ENCODE results near the gene NADK2.
A peak's percentile ranks its signal among the peaks of the same experiment; 100 is the strongest.
"Not testable (repeated sequence)": the region's sequence is repeated elsewhere in the genome, so short reads cannot be mapped to it uniquely, and the experiment has no call there.

Gene NADK2

DNA sequence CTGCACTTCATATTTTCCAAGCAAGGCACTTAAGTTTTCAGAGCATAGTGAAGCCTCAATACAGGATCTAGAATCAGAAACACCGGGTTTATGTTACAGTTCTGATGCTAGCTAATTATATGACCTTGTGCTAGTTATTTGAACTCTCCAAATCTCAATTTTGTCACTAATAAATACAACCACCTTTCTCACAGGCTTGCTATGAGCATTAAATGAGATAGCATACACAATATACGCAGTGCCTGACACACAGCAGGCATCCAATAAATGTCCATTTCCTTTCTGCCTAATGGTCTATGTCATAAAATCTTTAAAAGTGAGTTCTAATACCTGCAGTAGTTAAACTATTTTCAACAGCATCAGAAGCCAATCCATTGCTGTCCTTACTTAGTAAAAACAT is 32.9 kb downstream of the NADK2 start:
- no peak for DNase-seq

DNA sequence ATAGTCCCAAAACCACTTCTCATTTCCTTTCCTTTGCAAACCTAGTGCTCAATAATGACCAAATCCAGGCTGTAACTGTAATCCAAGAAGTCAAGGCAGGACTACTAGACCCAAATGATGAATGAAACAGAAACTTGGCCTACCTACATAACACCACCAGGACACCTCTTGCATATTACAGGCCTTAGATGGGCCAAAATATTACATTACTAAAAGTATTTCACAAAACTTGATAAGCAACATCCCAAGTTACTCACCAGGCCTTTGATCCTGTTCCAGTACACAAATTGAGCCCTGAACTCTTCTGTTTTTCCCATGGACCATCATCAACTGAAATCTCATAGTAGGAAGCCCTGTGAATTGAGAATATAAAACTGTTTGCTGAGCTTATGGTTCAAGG is 34.8 kb downstream of the NADK2 start:
- DNase-seq, result no peak

- DNase-seq, result no peak
These were observed 36.4 kb downstream of the NADK2 start for GRCh38 chr5:36205329-36205728.

DNA sequence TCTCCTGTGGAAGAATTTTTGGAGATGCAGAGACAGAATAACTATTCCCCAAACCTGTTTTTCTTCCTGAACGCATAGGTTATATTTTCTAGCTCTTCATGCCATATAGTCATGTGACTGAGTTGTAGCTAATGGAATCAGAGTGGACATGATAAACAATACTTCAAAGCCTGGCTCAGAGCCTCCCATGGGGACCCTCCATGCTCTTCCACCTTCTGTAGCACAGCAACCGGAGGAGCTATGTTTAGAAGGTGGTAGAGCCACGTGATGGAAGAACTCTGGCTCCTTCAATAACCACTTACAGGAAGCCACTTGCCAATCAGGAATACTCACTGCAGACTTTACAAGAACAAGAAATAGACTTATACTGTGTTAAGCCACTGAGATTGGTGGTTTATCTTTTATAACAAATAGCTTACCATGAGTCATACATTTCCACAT is 39.2 kb downstream of the NADK2 start:
- no peak for DNase-seq

DNA sequence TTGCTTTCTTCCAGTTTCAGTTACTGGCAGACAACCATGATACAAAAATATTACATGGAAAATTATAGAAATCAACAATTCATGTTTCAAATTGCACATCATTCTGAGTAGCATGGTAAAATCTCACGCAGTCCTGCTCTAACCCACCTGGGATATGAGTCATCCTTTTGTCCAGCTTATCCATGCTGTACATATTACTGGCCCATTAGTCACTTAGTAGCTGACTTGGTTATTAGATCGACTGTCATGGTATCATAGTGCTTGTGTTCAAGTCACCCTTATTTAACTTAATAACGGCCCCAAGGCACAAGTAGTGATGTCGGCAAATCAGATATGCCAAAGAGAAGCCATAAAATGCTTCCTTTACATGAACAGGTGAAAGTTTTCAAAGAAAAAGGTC is 41.2 kb downstream of the NADK2 start:
- DNase-seq, result no peak

DNA sequence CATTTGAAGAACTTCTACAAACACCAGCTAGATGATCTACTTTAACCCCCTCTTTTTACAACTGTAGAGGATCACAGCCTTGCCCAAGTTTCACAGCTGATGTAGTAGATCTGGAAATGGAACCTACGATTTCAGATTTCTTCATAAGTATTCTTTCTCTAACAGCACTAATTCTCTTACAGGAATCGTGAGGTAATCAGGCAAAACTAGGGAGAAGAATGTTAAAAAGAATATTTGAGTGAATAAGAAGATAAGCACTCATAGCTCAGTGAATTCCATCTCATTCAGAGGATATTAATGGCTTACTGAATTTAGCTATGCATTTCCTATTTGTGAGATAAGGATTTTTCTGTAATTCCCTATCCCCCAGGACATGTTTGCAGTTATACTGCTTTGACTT is 42.1 kb downstream of the NADK2 start:
- no peak for DNase-seq

GRCh38 chr5:36198783-36199182 is 42.9 kb downstream of the NADK2 start:
- DNase-seq, result not testable (repeated sequence)

GRCh38 chr5:36198281-36198680 is 43.4 kb downstream of the NADK2 start:
- DNase-seq, result no peak

DNA sequence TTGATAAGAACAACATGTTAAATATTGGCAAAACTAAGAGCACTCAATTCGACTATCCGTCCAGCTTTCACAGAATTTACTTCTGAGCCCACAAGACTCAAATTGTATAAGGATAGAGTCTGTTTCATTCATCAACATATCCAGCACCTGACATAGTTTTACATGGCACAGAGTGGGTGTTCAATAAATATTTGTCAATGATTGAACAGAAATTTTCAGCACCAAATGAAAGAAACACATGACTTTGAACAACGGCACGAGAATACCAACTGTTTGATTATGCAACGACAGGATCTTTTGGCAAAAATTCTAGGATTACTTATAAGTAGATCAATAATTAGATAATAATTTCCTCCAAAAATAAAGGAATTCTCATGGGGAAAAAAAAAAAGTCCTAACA is 48.0 kb downstream of the NADK2 start:
- no peak for DNase-seq

- DNase-seq, result not testable (repeated sequence)
These were observed 57.3 kb downstream of the NADK2 start for GRCh38 chr5:36184408-36184807.

DNA sequence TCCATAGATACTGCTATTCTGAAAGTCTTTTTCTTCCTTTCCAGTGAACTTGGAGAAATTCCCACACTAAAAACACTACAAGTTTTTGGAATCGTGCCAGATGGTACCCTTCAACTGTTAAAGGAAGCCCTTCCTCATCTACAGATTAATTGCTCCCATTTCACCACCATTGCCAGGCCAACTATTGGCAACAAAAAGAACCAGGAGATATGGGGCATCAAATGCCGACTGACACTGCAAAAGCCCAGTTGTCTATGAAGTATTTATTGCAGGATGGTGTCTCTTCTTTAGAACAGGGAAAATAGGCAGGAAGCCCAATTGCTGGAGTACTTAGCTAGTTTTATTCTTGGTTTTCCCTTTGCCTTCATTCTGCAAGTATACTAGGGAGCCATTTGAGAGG is 60.0 kb downstream of the NADK2 start:
- peak in 4 of 58 donors; percentile 27 to 33 (median 30) for DNase-seq

DNA sequence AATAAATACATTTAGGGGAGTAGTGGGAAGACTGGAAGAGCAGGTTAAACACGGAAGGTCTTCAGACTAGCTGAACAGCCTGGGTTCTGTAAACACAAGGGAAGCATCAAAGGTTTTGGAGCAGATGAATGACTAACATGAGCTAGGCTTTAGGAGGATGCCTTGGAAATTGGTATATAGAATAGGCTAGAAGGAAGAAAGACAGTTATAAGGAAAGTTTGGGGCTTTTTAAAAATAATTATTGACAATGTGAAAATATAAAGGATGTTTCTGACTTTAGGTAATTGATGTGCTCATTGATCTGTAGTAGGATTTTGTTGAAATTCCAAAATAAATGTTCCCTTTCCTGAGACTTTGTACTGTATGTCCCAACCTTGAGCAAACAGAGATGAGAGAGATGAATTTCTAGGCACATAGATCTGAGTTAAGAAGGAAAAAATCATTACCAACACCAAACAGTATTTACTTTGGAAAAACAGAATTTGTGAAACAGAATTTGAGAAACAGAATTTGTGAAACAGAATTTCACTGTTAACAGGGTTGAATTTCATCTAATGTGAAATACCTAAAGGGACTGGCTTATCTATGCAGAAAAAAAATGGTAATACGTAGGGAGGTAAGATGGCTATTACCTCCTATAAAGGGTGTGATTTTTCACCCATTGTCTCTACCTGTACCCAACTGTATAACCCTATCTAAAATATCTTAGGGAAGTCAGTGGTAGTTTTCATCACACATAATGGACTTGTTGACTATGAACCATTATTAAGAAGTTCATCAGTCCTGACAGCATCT is 61.0 kb downstream of the NADK2 start:
- DNase-seq, result no peak

- peak in 2 of 58 donors; percentile 34 to 63 for DNase-seq
These were observed 61.8 kb downstream of the NADK2 start for GRCh38 chr5:36179950-36180349.

- DNase-seq, result no peak
These were observed 63.2 kb downstream of the NADK2 start for GRCh38 chr5:36178524-36178890.

GRCh38 chr5:36177715-36178523 is 63.8 kb downstream of the NADK2 start:
- DNase-seq, result peak in 2 of 58 donors; percentile 11 to 26

DNA sequence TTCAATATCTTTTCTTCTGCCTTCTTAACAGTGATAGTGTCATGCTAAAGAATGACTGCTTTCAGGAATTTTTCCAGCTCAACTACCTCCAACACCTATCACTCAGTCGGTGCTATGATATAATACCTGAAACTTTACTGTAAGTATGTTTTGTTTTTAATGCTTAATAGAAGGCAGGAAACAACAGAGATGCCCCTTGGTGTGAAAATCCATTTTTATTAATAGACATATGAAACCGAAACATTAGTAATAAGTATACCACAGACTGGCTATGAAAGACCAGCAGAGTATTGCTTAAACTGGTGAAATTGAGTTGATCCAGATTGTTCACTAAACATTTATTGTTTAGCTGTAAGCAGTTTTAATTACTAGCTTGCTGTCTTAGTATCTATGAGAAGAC is 64.6 kb downstream of the NADK2 start:
- DNase-seq, result no peak

GRCh38 chr5:36175043-36175442 is 66.7 kb downstream of the NADK2 start:
- peak in 1 of 58 donors; percentile 49 for DNase-seq

GRCh38 chr5:36174119-36174518 is 67.6 kb downstream of the NADK2 start:
- DNase-seq, result peak in 1 of 58 donors; percentile 17

DNA sequence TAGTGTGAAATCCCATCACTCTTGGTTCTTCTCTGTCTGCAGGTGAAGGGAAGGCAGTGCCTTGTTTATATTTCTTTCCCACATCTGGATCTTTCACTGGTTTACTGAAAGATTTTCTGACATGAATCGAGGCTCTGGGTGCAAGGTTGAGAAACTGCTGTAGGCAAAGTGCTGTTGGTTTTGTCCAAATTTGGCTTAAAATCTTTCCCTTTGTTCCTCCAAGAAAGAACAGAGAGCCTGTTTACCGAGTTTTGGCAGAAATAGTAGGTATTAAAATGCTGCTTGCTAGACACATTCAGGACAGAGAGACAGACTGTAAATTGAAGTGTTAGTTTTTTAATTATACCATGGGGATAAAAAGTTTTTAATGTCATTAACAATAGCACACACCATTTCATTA is 68.3 kb downstream of the NADK2 start:
- peak in 2 of 58 donors; percentile 22 to 49 for DNase-seq

DNA sequence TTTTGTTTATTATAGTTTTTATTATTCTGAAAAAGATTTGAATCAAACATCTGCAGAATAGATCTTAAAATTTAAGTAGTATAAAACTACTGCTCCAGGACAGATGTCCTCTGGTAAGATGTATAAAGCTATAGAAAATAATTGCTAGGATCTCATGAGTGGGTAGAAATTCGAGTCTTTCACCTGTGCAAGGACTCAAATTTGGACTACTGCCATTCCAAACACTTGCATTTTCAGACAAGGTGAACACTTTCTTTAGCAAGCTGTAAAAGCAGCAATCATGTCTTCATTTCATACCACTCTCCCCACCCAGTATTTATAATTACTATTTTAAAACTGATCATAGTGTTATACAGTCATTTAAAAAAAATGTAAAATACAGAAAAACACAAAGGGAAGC is 69.1 kb downstream of the NADK2 start:
- DNase-seq, result no peak

DNA sequence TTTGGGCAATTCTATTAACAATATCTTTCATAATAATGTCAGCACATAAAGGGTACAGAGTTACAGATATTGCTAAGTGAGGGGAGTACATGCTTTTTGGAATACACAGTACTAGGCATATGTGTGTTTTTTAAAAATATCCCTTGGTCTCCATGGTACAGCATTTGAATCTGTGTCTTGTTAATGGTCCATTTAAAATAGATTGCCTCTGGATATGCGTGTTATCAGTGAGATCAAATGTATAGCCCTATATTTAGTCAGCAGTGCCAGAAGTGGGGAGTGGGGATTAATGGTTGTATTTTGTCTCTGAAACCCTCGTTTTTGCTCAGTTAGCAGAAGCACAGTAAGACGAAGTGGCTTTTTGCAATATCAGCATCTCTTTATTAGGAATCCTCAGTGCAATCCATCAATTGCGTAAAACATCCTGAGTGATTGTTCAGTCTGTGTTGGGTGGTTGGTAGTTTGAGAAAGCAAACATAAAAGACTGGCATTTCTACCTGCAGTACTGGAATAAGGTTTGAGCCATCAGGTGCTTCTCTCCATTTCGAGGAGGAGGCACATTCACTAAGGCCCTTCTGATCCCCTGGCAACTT is 70.8 kb downstream of the NADK2 start:
- DNase-seq, result no peak

DNA sequence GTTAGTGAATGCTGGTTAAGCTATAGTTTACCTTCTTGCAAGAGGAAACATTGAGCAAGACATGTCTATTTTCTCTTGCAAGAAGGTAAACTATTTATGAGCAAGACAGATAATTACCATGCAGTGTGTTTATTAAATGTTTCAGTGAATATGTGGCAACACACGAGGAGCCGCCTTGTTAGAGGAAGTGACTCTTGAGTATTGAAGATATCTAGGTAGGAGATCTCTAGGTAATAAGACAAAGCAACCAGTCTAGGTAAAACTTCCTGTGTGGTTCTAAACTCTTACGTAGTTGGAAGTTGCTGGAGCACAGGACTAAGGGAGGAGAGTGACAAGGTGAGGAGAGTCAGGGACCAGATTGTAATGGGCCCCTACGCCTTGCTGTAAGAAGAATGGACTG is 73.0 kb downstream of the NADK2 start:
- DNase-seq, result no peak

Data from anterior cingulate cortex (tissue), 58 donors.